WTC11 (cell line): Measurements from ENCODE around the gene TC2N. TPM values are rescaled to one million over a fixed set of nuclear protein-coding genes. Genes with fewer than 3 reads are reported as not detected.

Source experiments
- ATAC-seq: fragments of 200-7000 bp; cut with Tn5 transposase; 2 replicates; pipeline ENCODE4 v1.10.0; 2021; ENCODE audit warnings: mild to moderate bottlenecking, moderate library complexity
- CTCF ChIA-PET: fragments of 300-600 bp; sonication (Branson Sonifier 250); formaldehyde crosslinking; loops from one replicate; lab custom pipeline; 2021; ENCODE audit warnings: antibody characterized with exemption; lab: Charles Lee
- POLR2A ChIA-PET: fragments of 350-600 bp; sonication (Branson Sonifier 250); formaldehyde crosslinking; loops from one replicate; lab custom pipeline; 2021; ENCODE audit warnings: antibody characterized with exemption; lab: Charles Lee
- DNase-seq: peaks from one replicate; pipeline ENCODE4 v3.0.0; 2021; ENCODE audit warnings: low spot score
- H3K27ac Mint-ChIP-seq: 2 replicates; pipeline ENCODE4 v1.8.0; 2021; ENCODE audit warnings: mixed read lengths
- H3K27me3 Mint-ChIP-seq: 2 replicates; pipeline ENCODE4 v1.8.0; 2021; ENCODE audit warnings: low read depth, mild to moderate bottlenecking, moderate library complexity, mixed read lengths
- H3K36me3 Mint-ChIP-seq: 2 replicates; pipeline ENCODE4 v1.8.0; 2021; ENCODE audit warnings: mixed read lengths
- H3K4me1 Mint-ChIP-seq: 2 replicates; pipeline ENCODE4 v1.8.0; 2022; ENCODE audit warnings: mixed read lengths
- H3K4me3 Mint-ChIP-seq: 2 replicates; pipeline ENCODE4 v1.8.0; 2021; ENCODE audit warnings: mild to moderate bottlenecking, moderate library complexity, mixed read lengths
- H3K9me3 Mint-ChIP-seq: 2 replicates; pipeline ENCODE4 v1.8.0; 2021; ENCODE audit warnings: mixed read lengths
- CREB1 ChIP-seq: sonication (generic); formaldehyde crosslinking; IDR thresholded peaks from 2 replicates; pipeline ENCODE4 v1.8.0; 2023; ENCODE audit warnings: mild to moderate bottlenecking, missing genetic modification reagents
- FOXP4 ChIP-seq: sonication (generic); formaldehyde crosslinking; IDR thresholded peaks from 2 replicates; pipeline ENCODE4 v1.8.0; 2022; ENCODE audit warnings: mild to moderate bottlenecking, missing genetic modification reagents
- GTF2I ChIP-seq: fragments of 250-450 bp; sonication (Bioruptor Pico); conservative IDR thresholded peaks from 2 replicates; pipeline ENCODE4 v1.4.0; 2021; ENCODE audit warnings: mild to moderate bottlenecking
- JUN ChIP-seq: sonication (generic); formaldehyde crosslinking; IDR thresholded peaks from 2 replicates; pipeline ENCODE4 v1.8.0; 2023; ENCODE audit warnings: mild to moderate bottlenecking, missing genetic modification reagents
- PREB ChIP-seq: sonication (generic); formaldehyde crosslinking; IDR thresholded peaks from 2 replicates; pipeline ENCODE4 v1.8.1; 2022; ENCODE audit warnings: mild to moderate bottlenecking, missing genetic modification reagents, moderate library complexity, borderline replicate concordance
- SMAD4 ChIP-seq: sonication (generic); formaldehyde crosslinking; IDR thresholded peaks from 2 replicates; pipeline ENCODE4 v1.8.0; 2022; ENCODE audit warnings: mild to moderate bottlenecking, missing genetic modification reagents
- TP53 ChIP-seq: sonication (generic); formaldehyde crosslinking; IDR thresholded peaks from 2 replicates; pipeline ENCODE4 v1.8.1; 2023; ENCODE audit warnings: mild to moderate bottlenecking, missing genetic modification reagents
- ZNF138 ChIP-seq: sonication (generic); formaldehyde crosslinking; conservative IDR thresholded peaks from 2 replicates; pipeline ENCODE4 v1.8.1; 2022; ENCODE audit warnings: mild to moderate bottlenecking, moderate library complexity, missing genetic modification reagents
- ZNF219 ChIP-seq: sonication (generic); formaldehyde crosslinking; IDR thresholded peaks from 2 replicates; pipeline ENCODE4 v1.8.0; 2023; ENCODE audit warnings: missing genetic modification reagents, mild to moderate bottlenecking, borderline replicate concordance
- ZNF232 ChIP-seq: sonication (generic); formaldehyde crosslinking; IDR thresholded peaks from 2 replicates; pipeline ENCODE4 v1.8.0; 2022; ENCODE audit warnings: mild to moderate bottlenecking, missing genetic modification reagents
- ZNF281 ChIP-seq: sonication (generic); formaldehyde crosslinking; IDR thresholded peaks from 2 replicates; pipeline ENCODE4 v1.8.0; 2023; ENCODE audit warnings: mild to moderate bottlenecking, missing genetic modification reagents
- total RNA-seq: library from RNA; stranded (reverse); gene quantifications from 3 replicates; pipeline ENCODE4 v1.2.3, GENCODE V29; 2021
- TF ChIP-seq, protein P1 (sequence below): sonication (generic); formaldehyde crosslinking; IDR thresholded peaks from 2 replicates; pipeline ENCODE4 v1.8.0; 2023; ENCODE audit warnings: missing genetic modification reagents
- TF ChIP-seq, protein P2 (sequence below): fragments of 200-600 bp; IDR thresholded peaks from 2 replicates; pipeline ENCODE4 v1.8.0; 2022; ENCODE audit warnings: antibody characterized with exemption

TC2N gene
- total RNA-seq, 1 experiment from 2014 or later, result 33.0 TPM

DNA sequence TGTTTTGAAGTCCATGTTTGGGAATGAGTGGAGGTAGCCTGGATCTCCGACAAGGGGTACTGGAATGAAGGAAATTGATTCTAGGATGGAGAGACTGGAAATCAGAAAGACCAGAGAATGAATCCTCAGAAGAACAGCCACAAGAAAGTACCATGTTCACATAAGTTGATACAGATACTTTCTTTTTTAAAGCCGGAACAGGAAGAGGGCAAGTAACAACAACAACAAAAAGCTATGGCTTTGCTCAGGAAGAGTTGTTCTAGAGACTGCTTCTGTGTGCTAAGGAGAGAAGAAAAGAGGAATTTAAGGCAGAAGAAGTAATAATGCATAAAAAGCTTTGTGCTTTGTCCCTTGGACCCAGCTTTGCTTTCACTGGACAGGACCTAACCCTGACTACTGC is 6.2 kb downstream of the TC2N start (continued):
- TF ChIP-seq, protein P1, sequence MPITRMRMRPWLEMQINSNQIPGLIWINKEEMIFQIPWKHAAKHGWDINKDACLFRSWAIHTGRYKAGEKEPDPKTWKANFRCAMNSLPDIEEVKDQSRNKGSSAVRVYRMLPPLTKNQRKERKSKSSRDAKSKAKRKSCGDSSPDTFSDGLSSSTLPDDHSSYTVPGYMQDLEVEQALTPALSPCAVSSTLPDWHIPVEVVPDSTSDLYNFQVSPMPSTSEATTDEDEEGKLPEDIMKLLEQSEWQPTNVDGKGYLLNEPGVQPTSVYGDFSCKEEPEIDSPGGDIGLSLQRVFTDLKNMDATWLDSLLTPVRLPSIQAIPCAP (CRISPR knock-in tag), result no peak
- TF ChIP-seq FOXP4 (CRISPR knock-in tag), result no peak

DNA sequence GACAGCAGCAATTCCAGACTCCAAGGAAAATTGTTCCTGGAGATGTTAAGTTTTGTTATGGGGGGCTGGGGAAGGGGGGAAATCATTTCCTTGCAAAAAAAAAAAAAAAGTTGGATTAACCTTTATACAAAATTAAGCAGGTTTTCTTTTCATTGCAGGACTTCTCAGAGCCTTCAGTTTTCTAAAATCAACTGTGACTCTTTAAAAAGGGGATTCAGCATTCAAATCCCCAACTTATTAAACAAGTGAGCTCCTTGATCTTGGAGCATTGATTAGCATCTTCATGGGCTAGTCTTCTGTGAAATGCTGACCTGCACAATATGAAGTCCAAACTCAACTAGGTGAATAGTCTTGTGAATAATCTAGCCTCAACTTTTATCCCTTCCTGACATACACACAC is 7.1 kb downstream of the TC2N start:
- H3K9me3 Mint-ChIP-seq, result no peaks in the 10 kb centered on the region
- no peaks in the 10 kb centered on the region; the same call in 1 of the 2 replicates for H3K27me3 Mint-ChIP-seq
- TF ChIP-seq SMAD4 (CRISPR knock-in tag) (no peak), ZNF219 (CRISPR knock-in tag) (no peak), JUN (CRISPR knock-in tag) (no peak), PREB (no peak), ZNF281 (CRISPR knock-in tag) (no peak), ZNF138 (CRISPR knock-in tag) (no peak), GTF2I (CRISPR knock-in tag) (no peak)
- H3K4me3 Mint-ChIP-seq, result no peak overlapping the region
- ChIA-PET POLR2A (no interaction called here), CTCF (interaction anchor here (2.0 kb wide), 1 partner anchor 51 kb away, joined by 21 read pairs; no protein-coding TSS in a partner anchor)
- ATAC-seq (no peak), DNase-seq (no peak)
- H3K36me3 Mint-ChIP-seq, result no peaks in the 10 kb centered on the region
- no peak overlapping the region for H3K27ac Mint-ChIP-seq
- peaks cover 25% of the 10 kb centered on the region for H3K4me1 Mint-ChIP-seq

DNA sequence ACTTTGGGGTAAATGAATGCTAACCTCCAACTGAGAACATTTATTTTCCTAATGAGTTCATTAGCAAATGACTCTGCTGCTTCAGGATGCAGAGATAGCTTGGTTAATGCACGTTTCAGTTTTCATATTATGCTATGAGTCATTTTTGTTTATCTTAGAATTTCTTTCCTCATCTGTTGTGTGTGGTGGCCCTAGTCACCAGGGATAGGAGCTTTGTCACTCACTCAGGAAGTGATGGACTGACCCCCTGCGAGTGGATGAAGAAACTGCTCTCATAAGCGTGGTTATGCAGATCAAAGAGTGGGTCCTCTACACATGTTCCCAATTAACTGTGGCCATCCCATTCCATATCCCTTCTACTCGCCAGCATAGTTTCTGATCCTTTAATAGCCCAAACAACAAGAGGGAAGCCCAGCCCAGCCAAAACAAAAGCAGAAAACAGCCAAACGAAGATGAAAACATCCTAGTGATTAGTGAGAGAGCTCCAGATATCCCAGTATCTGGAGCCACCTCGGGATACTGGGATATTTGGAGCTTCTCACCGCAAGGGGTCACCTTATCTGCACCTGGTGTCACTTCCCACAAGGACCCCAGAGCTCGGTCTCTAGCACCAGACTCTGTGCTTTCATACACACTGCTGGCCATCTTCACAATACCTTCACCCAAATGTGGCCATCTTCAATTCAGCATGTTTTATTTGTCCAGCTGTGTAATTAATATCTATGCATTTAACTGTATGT is 8.6 kb downstream of the TC2N start:
- ChIA-PET POLR2A (no interaction called here), CTCF (interaction anchor here (0.5 to 2.0 kb wide), 13 partner anchors 8 to 242 kb away, joined by 3 to 21 read pairs (median 4); no protein-coding TSS in a partner anchor)
- ATAC-seq (peak; percentile 65; the same call in 1 of the 2 replicates), DNase-seq (no peak)
- TF ChIP-seq CREB1 (CRISPR knock-in tag) (no peak), ZNF232 (CRISPR knock-in tag) (no peak), TP53 (CRISPR knock-in tag) (no peak), PREB (no peak)
- TF ChIP-seq, protein P2, sequence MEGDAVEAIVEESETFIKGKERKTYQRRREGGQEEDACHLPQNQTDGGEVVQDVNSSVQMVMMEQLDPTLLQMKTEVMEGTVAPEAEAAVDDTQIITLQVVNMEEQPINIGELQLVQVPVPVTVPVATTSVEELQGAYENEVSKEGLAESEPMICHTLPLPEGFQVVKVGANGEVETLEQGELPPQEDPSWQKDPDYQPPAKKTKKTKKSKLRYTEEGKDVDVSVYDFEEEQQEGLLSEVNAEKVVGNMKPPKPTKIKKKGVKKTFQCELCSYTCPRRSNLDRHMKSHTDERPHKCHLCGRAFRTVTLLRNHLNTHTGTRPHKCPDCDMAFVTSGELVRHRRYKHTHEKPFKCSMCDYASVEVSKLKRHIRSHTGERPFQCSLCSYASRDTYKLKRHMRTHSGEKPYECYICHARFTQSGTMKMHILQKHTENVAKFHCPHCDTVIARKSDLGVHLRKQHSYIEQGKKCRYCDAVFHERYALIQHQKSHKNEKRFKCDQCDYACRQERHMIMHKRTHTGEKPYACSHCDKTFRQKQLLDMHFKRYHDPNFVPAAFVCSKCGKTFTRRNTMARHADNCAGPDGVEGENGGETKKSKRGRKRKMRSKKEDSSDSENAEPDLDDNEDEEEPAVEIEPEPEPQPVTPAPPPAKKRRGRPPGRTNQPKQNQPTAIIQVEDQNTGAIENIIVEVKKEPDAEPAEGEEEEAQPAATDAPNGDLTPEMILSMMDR, result no peak
- H3K4me1 Mint-ChIP-seq, result peaks cover 29% of the 10 kb centered on the region
- no peak overlapping the region for H3K4me3 Mint-ChIP-seq
- H3K9me3 Mint-ChIP-seq, result no peaks in the 10 kb centered on the region
- H3K27me3 Mint-ChIP-seq, result no peaks in the 10 kb centered on the region; the same call in 1 of the 2 replicates
- H3K36me3 Mint-ChIP-seq, result no peaks in the 10 kb centered on the region
- no peak overlapping the region for H3K27ac Mint-ChIP-seq
